Transverse colon (tissue), 4 donors: Measurements from ENCODE around the gene VCP. TPM values are rescaled to one million over a fixed set of nuclear protein-coding genes. Genes with fewer than 3 reads are reported as not detected.

Experiments
- DNase-seq: peaks from one replicate; pipeline ENCODE4 v3.0.0-alpha.2; 2019
- H3K27ac ChIP-seq, 4 donors: fragments of 200-600 bp; sonication (generic); 2 replicates each; pipeline ENCODE4 v1.5.1; 2016 to 2018; ENCODE audit warnings: inconsistent platforms in 4 of 4
- H3K27me3 ChIP-seq: fragments of 200-600 bp; sonication (generic); 2 replicates; pipeline ENCODE4 v1.5.1; 2017; ENCODE audit warnings: inconsistent platforms
- H3K36me3 ChIP-seq, 4 donors: fragments of 200-600 bp; sonication (generic); 2 replicates each; pipeline ENCODE4 v1.5.1; 2017 to 2019; ENCODE audit warnings: inconsistent platforms in 4 of 4
- H3K4me1 ChIP-seq, 4 donors: fragments of 200-600 bp; sonication (generic); 2 replicates each; pipeline ENCODE4 v1.5.1; 2017 to 2020; ENCODE audit warnings: inconsistent platforms in 4 of 4
- H3K4me3 ChIP-seq, 4 donors: fragments of 200-600 bp; sonication (generic); 1 replicate in 1 of 4; 2 replicates in 3 of 4; pipeline versions ENCODE4 v1.5.1 to v1.6.1; 2017 to 2019; ENCODE audit warnings: inconsistent platforms in 4 of 4
- H3K9me3 ChIP-seq, 2 donors: fragments of 200-600 bp; sonication (generic); 2 replicates each; pipeline ENCODE4 v1.5.1; 2017 to 2019; ENCODE audit warnings: inconsistent platforms in 2 of 2
- CTCF ChIP-seq, 5 experiments: fragments of 200-600 bp in 3 of 5; fragments of 450-650 bp in 2 of 5; sonication (generic) in 3 of 5; IDR thresholded peaks; 1 replicate in 2 of 5; 2 replicates in 3 of 5; pipeline ENCODE4 v1.5.1; 2016 to 2017; ENCODE audit warnings: antibody characterized with exemption in 5 of 5, inconsistent platforms in 3 of 5, mild to moderate bottlenecking in 2 of 5, moderate library complexity in 1 of 5
- EP300 ChIP-seq: sonication (generic); formaldehyde crosslinking; IDR thresholded peaks from one replicate; pipeline ENCODE4 v1.6.1; 2017; ENCODE audit warnings: antibody characterized with exemption, low read depth
- POLR2A ChIP-seq: fragments of 450-650 bp; IDR thresholded peaks from one replicate; pipeline ENCODE4 v1.6.1; 2016; ENCODE audit warnings: antibody characterized with exemption, mild to moderate bottlenecking, moderate library complexity
- POLR2AphosphoS5 ChIP-seq, 3 donors: sonication (generic); formaldehyde crosslinking; IDR thresholded peaks; one replicate each; pipeline ENCODE4 v1.6.1; 2016; ENCODE audit warnings: antibody characterized with exemption in 3 of 3
- WGBS, 2 donors: methylation state at CpG; one replicate each; pipeline ENCODE4 v1.1.5; 2018; ENCODE audit warnings: low coverage in 1 of 2; 5-methylcytosine and 5-hydroxymethylcytosine counted together
- in situ Hi-C, 4 donors: fragments of 200-750 bp; cut with MboI; loops; one replicate each; pipeline versions ENCODE4 v1.15.0 to v1.15.1; 2017; ENCODE audit warnings: low sequenced_read_pairs in 3 of 4, low pct_ligation_motif_present in 1 of 4, low pct_unique_long_range_greater_than_20kb in 1 of 4
- intact Hi-C: fragments of 100-400 bp; cut with DNase I; formaldehyde crosslinking; loops from one replicate; pipeline ENCODE4 v1.15.1; 2023; ENCODE audit warnings: low total_unique reads
- total RNA-seq, 4 donors: library from RNA; depleted of rRNA; stranded (reverse); fragments of >200 nt; gene quantifications; one replicate each; pipeline ENCODE4 v1.1.0, GENCODE V29; 2016

VCP gene
- total RNA-seq, 4 donors from 2014 or later, result 45.3 to 196 (median 124) TPM

- H3K27ac ChIP-seq, result no peak overlapping the region
- no peak for DNase-seq
- intact Hi-C loops, result no loop called here
- no peaks in the 10 kb centered on the region for H3K9me3 ChIP-seq
- H3K27me3 ChIP-seq, result no peaks in the 10 kb centered on the region
- TF ChIP-seq EP300 (no peak), POLR2A (no peak), CTCF (IDR thresholded peaks at IDR 0.05) (no peak), POLR2AphosphoS5 (IDR thresholded peaks at IDR 0.05) (no peak)
- H3K36me3 ChIP-seq, result peaks cover 0 to 47% (median 20%) of the 10 kb centered on the region in 4 donors
- WGBS, 2 donors, result 92 to 95% methylated on average over 10 to 14 of the region's 14 CpGs
- no peak overlapping the region for H3K4me3 ChIP-seq
- in situ Hi-C loops, result no loop called here
- no peaks in the 10 kb centered on the region for H3K4me1 ChIP-seq
Observed at GRCh38 chr9:35054871-35055644, 17.4 kb downstream of the VCP start.

- no peaks in the 10 kb centered on the region for H3K9me3 ChIP-seq
- in situ Hi-C loops, result no loop called here
- intact Hi-C loops, result no loop called here
- DNase-seq, result no peak
- H3K4me3 ChIP-seq, result no peak overlapping the region
- no peaks in the 10 kb centered on the region for H3K27me3 ChIP-seq
- peaks cover 0 to 40% (median 16%) of the 10 kb centered on the region in 4 donors for H3K36me3 ChIP-seq
- no peaks in the 10 kb centered on the region for H3K4me1 ChIP-seq
- 63 to 88% methylated on average over 4 to 5 of the region's 5 CpGs for WGBS, 2 donors
- H3K27ac ChIP-seq, result no peak overlapping the region
- TF ChIP-seq POLR2AphosphoS5 (IDR thresholded peaks at IDR 0.05) (no peak), POLR2A (no peak), CTCF (IDR thresholded peaks at IDR 0.05) (no peak), EP300 (no peak)
Observed at GRCh38 chr9:35054185-35054835, 18.1 kb downstream of the VCP start.

GRCh38 chr9:35051069-35051967, 21.1 kb downstream of the VCP start:
- 75 to 86% methylated on average over 4 to 7 of the region's 7 CpGs for WGBS, 2 donors
- no peaks in the 10 kb centered on the region for H3K9me3 ChIP-seq
- intact Hi-C loops (no loop called here), in situ Hi-C loops (no loop called here)
- DNase-seq, result peak; percentile 41
- H3K36me3 ChIP-seq, result peaks cover 0 to 10% (median 1%) of the 10 kb centered on the region in 4 donors
- peak overlapping the region in 1 of 4 donors; percentile 6 for H3K27ac ChIP-seq
- H3K4me3 ChIP-seq, result no peak overlapping the region
- no peaks in the 10 kb centered on the region for H3K27me3 ChIP-seq
- no peak for TF ChIP-seq POLR2A
- TF ChIP-seq CTCF (IDR thresholded peaks at IDR 0.05), result peak; percentile 48 to 62 (median 58)
- H3K4me1 ChIP-seq, result no peaks in the 10 kb centered on the region

- no peak overlapping the region for H3K27ac ChIP-seq
- no peak overlapping the region for H3K4me3 ChIP-seq
- in situ Hi-C loops (no loop called here), intact Hi-C loops (no loop called here)
- whole genome bisulfite sequencing, 2 donors, result 93 to 97% methylated on average over 4 to 6 of the region's 6 CpGs
- no peaks in the 10 kb centered on the region for H3K27me3 ChIP-seq
- DNase-seq, result no peak
- no peaks in the 10 kb centered on the region for H3K4me1 ChIP-seq
- TF ChIP-seq POLR2AphosphoS5 (IDR thresholded peaks at IDR 0.05), result no peak
- no peaks in the 10 kb centered on the region for H3K9me3 ChIP-seq
- H3K36me3 ChIP-seq, result no peaks in the 10 kb centered on the region
Observed at GRCh38 chr9:35048511-35048910, 23.9 kb downstream of the VCP start.
